Measurements from ENCODE around the gene SMURF1.

The SMURF1 gene

GRCh38 chr7:98992076-98992475 is 151.8 kb downstream of the SMURF1 start:
- TF ChIP-seq FOXP2 (optimal IDR thresholded peaks at IDR 0.05; ENCODE audit: borderline replicate concordance, extremely low read depth, extremely low read length, insufficient read depth): no peak
- no peak for TF ChIP-seq TAF1 (IDR thresholded peaks at IDR 0.05; ENCODE audit: borderline replicate concordance, insufficient read depth, low read length)

- TF ChIP-seq SIN3A (IDR thresholded peaks at IDR 0.05; ENCODE audit: borderline replicate concordance, insufficient read depth, low read length): no peak
- no peak for TF ChIP-seq FOXP2 (optimal IDR thresholded peaks at IDR 0.05; ENCODE audit: borderline replicate concordance, extremely low read depth, extremely low read length, insufficient read depth)
- TF ChIP-seq REST (IDR thresholded peaks at IDR 0.05; ENCODE audit: insufficient read depth in 1 of 2, low read depth in 2 of 2, low read length in 2 of 2): no peak
- no peak for TF ChIP-seq POLR2AphosphoS5 (IDR thresholded peaks at IDR 0.05; ENCODE audit: low read depth, low read length)
- no peak for TF ChIP-seq TAF1 (IDR thresholded peaks at IDR 0.05; ENCODE audit: borderline replicate concordance, insufficient read depth, low read length)
These were observed 152.8 kb downstream of the SMURF1 start for GRCh38 chr7:98991141-98991540.

GRCh38 chr7:98990356-98990755 is 153.6 kb downstream of the SMURF1 start:
- no peak for TF ChIP-seq FOXP2 (optimal IDR thresholded peaks at IDR 0.05; ENCODE audit: borderline replicate concordance, extremely low read depth, extremely low read length, insufficient read depth)
- no peak for TF ChIP-seq REST (IDR thresholded peaks at IDR 0.05; ENCODE audit: insufficient read depth in 1 of 2, low read depth in 2 of 2, low read length in 2 of 2)
- no peak for TF ChIP-seq TAF1 (IDR thresholded peaks at IDR 0.05; ENCODE audit: borderline replicate concordance, insufficient read depth, low read length)
- no peak for TF ChIP-seq POLR2AphosphoS5 (IDR thresholded peaks at IDR 0.05; ENCODE audit: low read depth, low read length)
- TF ChIP-seq SIN3A (IDR thresholded peaks at IDR 0.05; ENCODE audit: borderline replicate concordance, insufficient read depth, low read length): no peak

GRCh38 chr7:98988641-98989040 is 155.3 kb downstream of the SMURF1 start:
- TF ChIP-seq SIN3A (IDR thresholded peaks at IDR 0.05; ENCODE audit: borderline replicate concordance, insufficient read depth, low read length) (no peak), TAF1 (IDR thresholded peaks at IDR 0.05; ENCODE audit: borderline replicate concordance, insufficient read depth, low read length) (no peak), POLR2AphosphoS5 (IDR thresholded peaks at IDR 0.05; ENCODE audit: low read depth, low read length) (no peak), FOXP2 (optimal IDR thresholded peaks at IDR 0.05; ENCODE audit: borderline replicate concordance, extremely low read depth, extremely low read length, insufficient read depth) (no peak), REST (IDR thresholded peaks at IDR 0.05; ENCODE audit: insufficient read depth in 1 of 2, low read depth in 2 of 2, low read length in 2 of 2) (no peak)

- TF ChIP-seq POLR2AphosphoS5 (IDR thresholded peaks at IDR 0.05; ENCODE audit: low read depth, low read length) (no peak), TAF1 (IDR thresholded peaks at IDR 0.05; ENCODE audit: borderline replicate concordance, insufficient read depth, low read length) (no peak), REST (IDR thresholded peaks at IDR 0.05; ENCODE audit: insufficient read depth in 1 of 2, low read depth in 2 of 2, low read length in 2 of 2) (no peak), FOXP2 (optimal IDR thresholded peaks at IDR 0.05; ENCODE audit: borderline replicate concordance, extremely low read depth, extremely low read length, insufficient read depth) (no peak), SIN3A (IDR thresholded peaks at IDR 0.05; ENCODE audit: borderline replicate concordance, insufficient read depth, low read length) (no peak)
These were observed 158.0 kb downstream of the SMURF1 start for GRCh38 chr7:98985945-98986344.

Measured in PFSK-1 (cell line).